Measurements from ENCODE around the gene LRRC8C.
A peak's percentile ranks its signal among the peaks of the same experiment; 100 is the strongest.

The LRRC8C gene

DNA sequence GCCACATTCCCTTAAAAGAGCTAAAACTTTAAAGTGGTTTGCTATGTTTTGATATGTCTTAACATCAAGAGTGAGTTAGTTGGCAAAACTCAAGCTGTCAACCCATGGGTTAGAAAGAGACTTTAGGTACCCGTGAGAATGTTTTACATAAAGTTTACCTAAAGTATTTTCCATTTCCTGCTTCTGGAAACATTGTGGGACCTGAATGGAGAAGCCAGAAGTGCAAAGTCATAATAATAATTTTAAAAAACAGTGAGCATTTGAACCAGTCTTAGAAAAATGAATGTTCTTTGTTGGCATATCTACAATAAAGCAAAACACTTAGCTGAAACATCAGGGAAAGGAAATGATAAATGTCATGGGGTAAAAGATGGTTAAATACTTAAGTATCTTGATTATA, 34.8 kb downstream of the LRRC8C start:
- ChIA-PET POLR2A (interaction anchor here (0.5 kb wide), 1 partner anchor 9 kb away, joined by 4 read pairs; no protein-coding TSS in a partner anchor), CTCF (interaction anchor here (1.0 to 4.5 kb wide), 5 partner anchors 10 to 95 kb away, joined by 3 to 27 read pairs (median 4); no protein-coding TSS in a partner anchor)
- TF ChIP-seq, protein P1, sequence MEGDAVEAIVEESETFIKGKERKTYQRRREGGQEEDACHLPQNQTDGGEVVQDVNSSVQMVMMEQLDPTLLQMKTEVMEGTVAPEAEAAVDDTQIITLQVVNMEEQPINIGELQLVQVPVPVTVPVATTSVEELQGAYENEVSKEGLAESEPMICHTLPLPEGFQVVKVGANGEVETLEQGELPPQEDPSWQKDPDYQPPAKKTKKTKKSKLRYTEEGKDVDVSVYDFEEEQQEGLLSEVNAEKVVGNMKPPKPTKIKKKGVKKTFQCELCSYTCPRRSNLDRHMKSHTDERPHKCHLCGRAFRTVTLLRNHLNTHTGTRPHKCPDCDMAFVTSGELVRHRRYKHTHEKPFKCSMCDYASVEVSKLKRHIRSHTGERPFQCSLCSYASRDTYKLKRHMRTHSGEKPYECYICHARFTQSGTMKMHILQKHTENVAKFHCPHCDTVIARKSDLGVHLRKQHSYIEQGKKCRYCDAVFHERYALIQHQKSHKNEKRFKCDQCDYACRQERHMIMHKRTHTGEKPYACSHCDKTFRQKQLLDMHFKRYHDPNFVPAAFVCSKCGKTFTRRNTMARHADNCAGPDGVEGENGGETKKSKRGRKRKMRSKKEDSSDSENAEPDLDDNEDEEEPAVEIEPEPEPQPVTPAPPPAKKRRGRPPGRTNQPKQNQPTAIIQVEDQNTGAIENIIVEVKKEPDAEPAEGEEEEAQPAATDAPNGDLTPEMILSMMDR (IDR thresholded peaks at IDR 0.05; ENCODE audit: control extremely low read depth, extremely low read depth, low read depth, missing control alignments) = no peak
- no peak for DNase-seq (ENCODE audit: extremely low spot score)

DNA sequence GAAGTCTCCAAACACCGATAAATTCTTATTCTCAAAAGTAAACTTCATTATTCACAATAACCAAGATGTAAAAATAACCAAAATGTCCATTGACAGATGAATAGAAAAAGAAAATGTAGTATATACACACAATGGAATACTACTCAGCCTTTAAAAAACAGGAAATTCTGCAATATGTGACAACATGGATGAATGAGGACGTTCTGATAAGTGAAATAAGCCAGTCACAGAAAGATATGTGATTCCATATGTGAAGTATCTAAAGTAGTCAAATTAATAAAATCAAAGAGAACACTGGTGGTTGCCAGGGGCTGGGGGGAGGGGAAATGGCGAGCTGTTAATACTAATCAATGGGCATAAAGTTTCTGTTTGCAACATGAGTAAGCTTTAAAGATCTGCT, 36.0 kb downstream of the LRRC8C start:
- CTCF ChIA-PET = interaction anchor here (0.8 to 4.5 kb wide), 5 partner anchors 8 to 94 kb away, joined by 3 to 27 read pairs (median 5); no protein-coding TSS in a partner anchor
- POLR2A ChIA-PET = no interaction called here
- DNase-seq (ENCODE audit: extremely low spot score) = no peak
- TF ChIP-seq, protein P1 (IDR thresholded peaks at IDR 0.05; ENCODE audit: control extremely low read depth, extremely low read depth, low read depth, missing control alignments) = no peak

DNA sequence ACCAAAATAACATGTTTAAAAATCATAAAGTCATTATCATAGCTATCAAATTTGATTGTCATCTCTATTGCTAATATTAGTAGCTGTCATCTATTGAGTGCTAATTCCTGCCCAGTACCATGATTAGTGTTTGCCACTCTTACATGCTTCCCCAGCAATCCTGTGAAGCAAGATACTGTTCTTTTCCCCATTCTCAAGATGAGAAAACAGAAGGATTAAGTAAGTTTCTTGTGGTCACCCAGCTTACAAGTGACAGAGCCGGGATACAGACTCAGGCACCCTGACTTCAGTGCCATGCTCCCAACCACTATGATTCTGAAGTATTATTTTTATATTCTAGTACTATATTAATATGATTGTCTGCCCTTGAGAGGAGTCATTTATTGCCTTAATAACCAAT, 36.5 kb downstream of the LRRC8C start:
- CTCF ChIA-PET = interaction anchor here (0.8 to 4.5 kb wide), 7 partner anchors 9 to 94 kb away, joined by 3 to 27 read pairs (median 5); no protein-coding TSS in a partner anchor

DNA sequence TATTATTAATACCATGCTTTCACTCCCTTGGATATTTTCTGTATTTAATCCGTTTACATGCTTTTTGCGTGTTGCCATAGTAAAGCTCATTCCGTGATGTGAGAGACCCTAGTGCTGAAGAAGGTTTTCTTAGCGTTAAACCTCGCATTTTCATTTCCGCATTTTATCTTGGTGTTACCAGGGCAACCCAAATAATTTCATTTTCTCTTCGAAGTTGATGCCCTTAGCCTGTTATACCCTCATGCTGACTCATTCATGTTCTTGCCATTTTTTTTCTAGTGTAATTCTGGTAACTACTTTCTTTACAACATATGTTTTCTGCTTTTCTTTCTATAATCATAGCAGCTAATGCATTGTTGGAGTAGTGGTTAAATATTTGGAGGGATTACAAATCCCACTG, 37.2 kb downstream of the LRRC8C start:
- ChIA-PET CTCF (interaction anchor here (1.2 to 4.5 kb wide), 6 partner anchors 13 to 93 kb away, joined by 3 to 27 read pairs (median 6); no protein-coding TSS in a partner anchor), POLR2A (no interaction called here)
- TF ChIP-seq, protein P1 (IDR thresholded peaks at IDR 0.05; ENCODE audit: control extremely low read depth, extremely low read depth, low read depth, missing control alignments) = no peak
- peak; percentile 53 for DNase-seq (ENCODE audit: extremely low spot score)

More for the DNA sequence above, 36.5 kb downstream of the LRRC8C start:
- TF ChIP-seq, protein P1 (IDR thresholded peaks at IDR 0.05; ENCODE audit: control extremely low read depth, extremely low read depth, low read depth, missing control alignments) = no peak
- no peak for DNase-seq (ENCODE audit: extremely low spot score)
- POLR2A ChIA-PET = interaction anchor here (0.6 kb wide), 1 partner anchor 15 kb away, joined by 3 read pairs; no protein-coding TSS in a partner anchor

DNA sequence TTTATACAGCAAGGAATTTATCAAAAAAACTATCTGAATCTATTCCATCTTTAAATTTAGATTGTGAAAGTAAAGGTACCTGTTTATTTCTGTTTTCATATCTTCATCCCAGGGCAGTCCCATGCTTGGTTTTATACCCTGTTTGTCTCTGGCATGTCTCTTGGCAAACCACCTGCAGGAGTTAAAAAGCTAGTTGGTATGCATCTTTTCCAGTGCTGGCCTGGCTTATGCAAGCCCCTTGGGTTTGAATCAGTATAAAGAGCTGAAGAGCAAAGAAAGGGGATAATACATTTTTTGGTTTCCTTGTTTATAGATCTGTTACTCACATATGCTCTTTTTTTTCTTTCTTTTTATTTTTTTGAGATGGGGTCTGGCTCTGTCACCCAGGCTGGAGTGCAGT, 37.8 kb downstream of the LRRC8C start:
- ChIA-PET POLR2A (no interaction called here), CTCF (interaction anchor here (1.2 to 4.5 kb wide), 9 partner anchors 10 to 92 kb away, joined by 3 to 27 read pairs (median 5); no protein-coding TSS in a partner anchor)
- TF ChIP-seq, protein P1 (IDR thresholded peaks at IDR 0.05; ENCODE audit: control extremely low read depth, extremely low read depth, low read depth, missing control alignments) = no peak
- DNase-seq (ENCODE audit: extremely low spot score) = no peak

DNA sequence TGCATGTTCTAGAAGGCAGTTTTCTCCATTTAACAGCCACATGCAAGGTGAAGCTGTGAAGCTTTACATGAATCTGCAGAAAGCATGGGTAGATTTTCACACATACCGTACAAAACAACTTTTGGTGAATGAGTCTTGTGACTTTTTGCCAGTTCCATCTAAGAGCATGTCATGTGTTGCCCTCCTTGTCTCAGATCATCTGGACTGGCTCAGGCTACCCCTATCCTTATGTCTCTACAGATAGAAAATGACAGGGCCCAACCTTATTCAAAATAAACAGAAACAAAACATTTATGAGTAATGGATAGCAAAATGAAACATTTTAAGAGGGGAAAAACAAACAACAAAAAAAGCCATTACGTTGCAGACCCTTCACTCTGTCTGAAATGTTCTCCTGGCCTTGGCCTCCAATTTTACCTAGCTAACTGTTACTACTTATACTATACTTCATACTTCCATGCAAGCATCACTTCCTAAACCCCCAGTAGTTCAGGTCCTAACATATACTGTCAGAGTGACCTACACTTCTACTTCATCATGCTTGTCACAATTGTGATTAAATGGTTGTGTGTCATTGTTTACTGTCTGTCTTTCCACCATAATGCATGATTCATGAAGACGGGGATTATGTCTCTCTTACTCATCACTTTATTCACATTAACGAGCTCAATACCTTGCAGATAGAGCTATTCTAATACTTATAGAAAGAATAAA, 39.0 kb downstream of the LRRC8C start:
- DNase-seq (ENCODE audit: extremely low spot score) = no peak
- ChIA-PET CTCF (interaction anchor here (0.9 to 2.4 kb wide), 8 partner anchors 9 to 91 kb away, joined by 3 to 13 read pairs (median 3); no protein-coding TSS in a partner anchor), POLR2A (no interaction called here)
- TF ChIP-seq, protein P1 (IDR thresholded peaks at IDR 0.05; ENCODE audit: control extremely low read depth, extremely low read depth, low read depth, missing control alignments) = no peak

Data from GM10248 (cell line).